ENCODE results near the gene PLEKHA5.
"Not testable (repeated sequence)": the region's sequence is repeated elsewhere in the genome, so short reads cannot be mapped to it uniquely, and the experiment has no call there.

Gene PLEKHA5

DNA sequence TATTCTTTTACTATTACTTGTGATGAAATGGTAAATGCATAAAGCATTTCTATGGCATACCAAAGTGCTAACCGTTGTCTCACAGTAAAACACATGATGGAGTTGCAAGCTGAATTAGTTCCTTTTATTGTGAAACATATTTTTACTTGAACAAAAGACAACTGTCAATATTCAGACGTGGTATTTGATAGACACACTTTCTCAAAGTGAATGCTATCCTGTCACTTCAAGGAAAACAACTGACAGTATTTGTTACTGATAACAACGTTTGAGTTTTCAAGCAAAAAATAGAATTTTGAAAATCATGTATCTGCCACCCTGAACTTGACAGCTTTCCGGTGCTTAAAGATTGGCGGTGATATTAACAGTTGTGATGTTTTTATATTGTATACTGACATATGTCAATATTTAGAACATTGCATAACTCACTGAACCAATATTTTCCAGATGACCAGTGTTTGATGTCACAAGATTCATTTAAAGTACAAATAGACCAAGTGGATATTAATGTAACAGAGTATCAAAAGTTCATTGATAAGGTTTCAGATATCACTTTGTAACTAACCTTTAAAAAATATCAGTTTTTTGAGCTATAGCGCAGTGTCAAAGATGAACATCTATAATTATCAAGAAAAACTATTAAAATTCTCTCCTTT is 156.4 kb downstream of the PLEKHA5 start:
- no peak for DNase-seq

DNA sequence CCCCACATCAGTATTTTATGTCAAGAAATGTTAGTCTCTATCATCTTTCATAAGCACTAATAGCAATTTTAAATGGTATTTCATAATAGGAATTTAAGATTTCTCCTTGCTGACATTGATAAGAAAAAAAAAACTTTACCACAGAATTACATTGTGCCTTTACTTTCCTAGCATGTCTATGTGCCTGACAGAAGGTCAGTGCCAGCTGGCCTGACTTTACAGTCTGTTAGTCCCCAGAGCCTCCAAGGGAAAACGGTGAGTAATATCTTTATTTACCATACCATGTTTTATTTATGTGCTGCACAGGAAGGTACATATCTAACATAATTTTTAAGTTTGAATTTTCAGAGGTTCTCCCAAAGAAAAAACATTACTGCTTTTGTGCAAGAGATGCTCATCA is 157.8 kb downstream of the PLEKHA5 start:
- no peak for DNase-seq

DNA sequence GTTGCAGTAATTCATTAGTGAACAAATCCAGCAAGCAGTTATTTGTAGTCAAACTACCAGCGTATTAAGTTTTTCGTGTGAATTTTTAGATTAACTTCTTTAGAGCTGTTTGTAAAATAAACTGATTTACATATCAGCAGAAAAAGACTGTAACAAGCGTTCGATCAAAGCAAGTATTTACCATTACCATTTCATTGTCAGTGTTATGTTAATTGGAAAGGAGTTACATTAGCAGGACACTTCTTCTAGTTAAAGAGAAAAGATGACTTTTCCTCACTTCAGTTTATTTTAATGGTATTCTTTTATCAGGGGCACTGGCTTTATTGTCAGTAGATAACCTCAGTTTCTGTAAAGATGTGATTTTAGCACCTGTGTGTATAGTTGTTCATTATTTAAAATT is 158.6 kb downstream of the PLEKHA5 start:
- no peak for DNase-seq

DNA sequence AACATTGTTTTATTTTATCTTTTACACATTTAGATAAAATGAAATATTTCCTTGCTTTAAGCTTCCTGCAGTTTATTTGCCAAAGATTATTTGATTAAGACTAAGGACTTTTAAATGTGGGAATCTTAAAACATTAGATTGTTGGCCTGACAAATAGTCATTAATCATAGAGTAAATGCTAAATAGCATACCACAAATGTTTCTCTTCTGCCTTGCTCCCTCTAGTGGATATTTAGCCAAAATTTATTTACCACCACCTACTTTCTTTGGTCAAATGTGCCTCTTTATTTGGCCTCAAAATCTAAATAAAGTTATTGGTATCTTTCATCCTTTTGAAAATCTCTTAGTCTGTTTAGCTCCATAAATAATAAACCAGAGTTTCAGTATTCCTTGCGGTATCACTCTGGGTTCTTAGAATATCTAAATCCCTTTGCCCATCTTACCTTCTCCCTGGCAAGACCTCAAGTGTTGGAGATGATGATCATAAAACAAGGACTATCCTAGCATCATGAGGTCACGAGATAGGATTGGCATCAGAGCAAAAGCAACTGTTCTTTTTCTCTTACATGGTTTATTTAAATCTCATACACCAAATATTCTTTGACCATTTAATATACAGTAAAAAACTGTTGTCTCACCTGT is 159.2 kb downstream of the PLEKHA5 start:
- no peak for DNase-seq

DNA sequence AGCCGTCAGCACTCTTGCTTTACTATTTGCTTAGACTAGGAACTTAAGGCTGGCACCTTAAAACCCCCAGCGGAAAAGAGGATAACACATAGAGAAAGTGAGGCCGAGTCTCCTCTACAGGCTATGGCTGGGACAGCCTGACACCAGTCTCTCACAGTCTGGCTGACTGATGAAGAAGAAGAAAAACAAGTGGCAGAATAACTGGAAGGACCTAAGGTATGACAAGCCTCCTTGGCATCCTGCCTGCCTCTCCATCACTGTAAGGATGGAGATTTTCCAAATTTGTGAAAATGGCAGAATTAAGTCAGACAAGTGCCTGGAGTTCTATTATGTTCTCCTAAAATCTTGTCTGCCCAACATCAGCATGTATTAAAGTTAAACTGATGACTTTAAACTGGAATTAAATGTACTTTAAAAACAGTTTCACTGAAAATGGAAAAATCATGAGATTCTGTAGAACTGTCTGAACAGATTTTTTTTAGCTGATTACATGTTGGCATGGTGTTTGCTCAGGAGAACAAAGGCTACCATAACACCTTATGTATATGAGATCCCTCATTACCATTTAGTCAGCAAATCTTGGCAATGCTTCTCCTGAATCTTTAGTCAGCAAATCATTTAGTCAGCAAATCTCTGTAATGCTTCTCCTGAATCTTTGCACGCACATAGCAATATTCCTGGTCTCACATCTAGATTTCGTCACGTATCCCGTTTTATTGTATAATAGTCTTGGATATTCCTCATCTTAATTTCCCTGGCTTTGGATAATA is 169.5 kb downstream of the PLEKHA5 start:
- DNase-seq = no peak

DNA sequence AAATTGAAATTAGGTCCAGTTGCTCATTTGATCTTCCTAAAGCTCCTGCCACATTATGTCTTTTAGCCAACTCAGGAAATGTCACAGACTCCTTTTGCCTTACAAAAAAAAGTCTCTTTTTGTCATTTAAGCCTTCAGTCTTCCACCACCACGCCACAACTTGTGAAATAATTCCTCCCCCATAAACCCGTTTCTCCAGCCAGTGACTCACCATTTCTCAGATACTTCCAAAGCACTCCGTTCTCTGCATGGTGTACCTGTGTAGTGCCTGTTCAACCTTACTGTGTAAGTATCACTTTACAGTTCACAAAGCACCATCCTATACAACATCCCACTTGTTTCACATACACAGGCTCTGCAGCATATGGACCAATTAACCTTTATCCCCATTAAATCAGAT is 170.2 kb downstream of the PLEKHA5 start:
- peak; percentile 86 for DNase-seq

DNA sequence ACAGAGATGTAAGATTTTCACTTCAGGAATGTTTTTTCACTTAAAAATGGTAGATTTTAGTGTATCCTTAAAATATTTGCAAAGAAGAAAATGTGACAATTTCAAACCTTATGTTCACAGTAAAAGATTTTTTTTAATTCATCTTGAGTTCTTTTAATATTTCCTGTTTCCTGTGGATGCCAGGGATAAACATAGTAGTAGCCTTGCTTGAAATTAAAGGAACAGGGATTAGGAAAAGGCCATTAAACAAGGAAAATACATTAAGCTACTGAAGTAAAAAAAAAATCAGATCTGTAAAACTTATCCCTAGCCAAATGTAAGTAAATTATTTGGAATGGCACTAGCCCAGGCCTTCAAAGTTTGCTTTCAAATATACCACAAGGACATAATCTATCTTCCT is 171.7 kb downstream of the PLEKHA5 start:
- DNase-seq = no peak

DNA sequence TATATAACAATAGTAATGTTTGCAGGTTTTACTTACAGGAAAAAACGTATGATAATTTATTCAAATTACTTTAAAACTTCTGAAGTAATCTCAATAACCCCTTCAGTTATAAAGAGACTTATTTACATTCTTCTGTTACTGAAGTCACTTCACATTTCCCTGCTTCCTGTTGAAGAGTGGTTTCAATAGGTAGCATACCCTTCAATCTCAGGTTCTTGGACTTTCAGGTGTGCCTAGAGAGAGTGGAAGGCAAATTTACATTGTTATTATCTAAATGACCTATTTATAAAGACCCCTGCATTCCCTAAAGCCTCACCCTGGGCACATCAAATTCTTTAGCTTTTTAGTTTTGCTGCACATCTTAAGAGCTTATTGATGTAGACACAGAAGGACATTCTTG is 172.2 kb downstream of the PLEKHA5 start:
- DNase-seq = no peak

DNA sequence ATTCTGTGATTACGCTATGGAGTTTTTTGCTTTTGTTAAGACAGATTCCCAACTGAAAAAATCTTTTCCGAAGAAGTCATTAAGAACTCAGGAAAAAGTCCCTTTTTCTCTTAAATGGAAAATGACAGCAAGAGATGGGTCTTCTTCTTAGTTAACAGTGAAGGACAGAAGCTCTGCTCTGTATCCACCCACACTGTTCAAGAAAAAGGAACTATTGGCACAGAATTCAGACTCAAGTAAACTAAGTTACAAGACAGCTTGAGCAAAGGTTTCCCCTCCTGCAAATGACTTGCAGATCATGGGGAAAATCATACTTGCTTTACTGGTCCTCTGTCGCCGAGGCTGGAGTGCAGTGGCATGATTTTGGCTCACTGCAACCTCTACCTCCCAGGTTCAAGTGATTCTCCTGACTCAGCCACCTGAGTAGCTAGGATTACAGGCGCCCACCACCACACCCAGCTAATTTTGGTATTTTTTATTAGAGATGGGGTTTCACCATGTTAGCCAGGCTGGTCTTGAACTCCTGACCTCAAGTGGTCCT is 172.6 kb downstream of the PLEKHA5 start:
- no peak for DNase-seq

DNA sequence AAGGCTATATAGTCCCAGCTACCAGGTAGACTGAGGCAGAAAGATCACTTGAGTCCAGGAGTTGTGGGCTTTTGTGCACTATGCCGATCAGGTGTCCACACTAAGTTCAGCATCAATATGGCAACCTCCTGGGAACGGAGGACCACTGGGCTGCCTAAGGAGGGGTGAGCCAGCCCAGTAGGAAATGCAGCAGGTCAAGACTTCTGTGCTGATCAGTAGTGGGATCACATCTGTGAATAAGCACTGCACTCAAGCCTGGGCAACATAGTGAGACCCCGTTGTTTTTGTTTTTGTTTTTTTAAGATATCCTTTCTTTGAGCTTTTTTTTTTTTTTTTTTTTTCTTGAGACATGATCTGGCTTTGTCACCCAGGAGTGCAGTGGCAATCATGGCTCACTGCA is 174.0 kb downstream of the PLEKHA5 start:
- DNase-seq = no peak

DNA sequence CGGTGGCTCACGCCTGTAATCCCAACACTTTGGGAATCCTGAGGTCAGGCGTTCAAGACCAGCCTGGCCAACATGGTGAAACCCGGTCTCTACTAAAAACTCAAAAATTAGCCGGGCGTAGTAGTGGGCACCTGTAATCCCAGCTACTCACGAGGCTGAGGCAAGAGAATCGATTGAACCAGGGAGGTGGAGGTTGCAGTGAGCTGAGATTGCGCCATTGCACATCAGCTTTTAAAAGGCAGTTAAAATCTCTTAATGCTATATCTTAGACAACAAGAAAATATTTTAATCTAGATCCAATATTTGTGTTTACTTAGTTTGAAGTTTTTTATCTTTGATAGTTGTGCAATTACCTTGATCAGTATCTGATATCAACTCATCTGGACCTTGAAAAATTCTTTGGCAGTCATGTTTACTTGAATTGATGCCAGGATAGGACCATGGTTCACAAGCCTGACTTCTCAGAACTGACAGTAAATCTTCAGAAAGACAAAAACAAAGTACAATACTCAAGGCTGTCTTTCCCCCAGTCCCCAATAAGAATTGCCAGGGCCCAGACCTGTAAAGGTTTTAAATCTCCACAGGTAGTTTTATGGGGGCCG is 174.7 kb downstream of the PLEKHA5 start:
- DNase-seq = no peak

DNA sequence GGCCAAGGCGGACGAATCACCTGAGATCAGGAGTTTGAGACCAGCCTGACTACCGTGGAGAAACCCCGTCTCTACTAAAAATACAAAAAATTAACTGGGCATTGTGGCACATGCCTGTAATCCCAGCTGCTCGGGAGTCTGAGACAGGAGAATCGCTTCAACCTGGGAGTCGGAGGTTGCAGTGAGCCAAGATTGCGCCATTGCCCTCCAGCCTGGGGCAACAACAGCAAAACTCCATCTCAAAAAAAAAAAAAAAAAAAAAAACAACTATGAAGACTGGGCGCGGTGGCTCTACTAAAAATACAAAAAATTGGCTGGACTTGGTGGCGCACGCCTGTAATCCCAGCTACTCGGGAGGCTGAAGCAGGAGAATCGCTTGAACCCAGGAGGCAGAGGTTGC is 176.1 kb downstream of the PLEKHA5 start:
- DNase-seq = not testable (repeated sequence)

DNA sequence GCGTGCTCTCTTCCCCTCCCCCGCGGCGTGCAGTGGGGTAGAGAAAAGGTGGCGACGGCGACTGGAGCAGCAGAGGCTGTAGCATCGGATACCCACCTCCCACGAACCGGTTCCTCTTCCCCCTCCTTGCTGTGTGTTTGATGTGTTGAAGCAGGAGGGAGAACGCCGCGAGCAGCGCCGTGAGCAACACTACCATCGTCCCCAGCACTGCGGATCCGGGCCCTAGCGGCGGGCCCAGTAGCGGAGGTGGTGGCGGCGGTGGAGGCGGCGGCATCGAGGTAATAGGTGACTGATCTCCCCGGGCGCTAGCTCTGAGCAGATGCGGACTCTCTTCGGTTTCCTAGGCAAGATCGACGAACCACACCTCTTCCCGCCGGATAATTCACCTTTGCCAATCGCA is 176.8 kb downstream of the PLEKHA5 start:
- no peak for DNase-seq

DNA sequence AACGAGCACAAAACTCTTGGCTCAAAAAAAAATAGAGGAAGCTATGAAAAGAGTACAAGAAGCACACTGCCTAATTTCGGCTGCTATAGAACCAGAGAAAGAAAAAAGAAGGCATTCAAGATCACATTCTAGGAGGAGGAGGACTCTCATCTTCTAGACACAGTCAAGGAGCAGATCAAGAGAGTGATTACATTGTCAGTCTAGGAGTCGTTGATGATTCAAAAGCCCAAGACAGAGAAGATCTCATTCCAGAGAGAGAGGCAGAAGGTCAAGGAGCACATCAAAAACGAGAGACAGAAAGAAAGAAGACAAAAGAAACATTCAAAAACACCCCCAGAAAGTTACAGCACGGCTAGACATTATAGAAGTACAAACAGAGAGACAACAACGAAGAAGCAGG is 177.9 kb downstream of the PLEKHA5 start:
- no peak for DNase-seq

DNA sequence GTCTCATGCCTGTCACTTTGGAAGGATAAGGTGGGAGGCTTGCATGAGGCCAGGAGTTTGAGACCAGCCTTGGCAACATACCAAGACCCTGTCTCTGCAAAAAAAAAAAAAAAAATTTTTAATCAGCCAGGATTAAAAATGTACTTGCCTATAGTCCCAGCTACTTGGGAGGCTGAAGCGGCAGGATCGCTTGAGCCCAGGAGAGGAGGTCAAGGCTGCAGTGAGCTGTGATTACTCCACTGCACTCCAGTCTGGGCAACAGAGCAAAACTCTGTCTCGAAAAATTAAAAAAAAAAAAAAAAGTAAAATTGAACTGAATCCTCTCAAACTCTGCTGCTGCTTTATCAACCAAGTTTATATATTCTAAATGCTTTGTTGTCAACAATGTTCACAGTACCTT is 181.6 kb downstream of the PLEKHA5 start:
- DNase-seq = no peak

DNA sequence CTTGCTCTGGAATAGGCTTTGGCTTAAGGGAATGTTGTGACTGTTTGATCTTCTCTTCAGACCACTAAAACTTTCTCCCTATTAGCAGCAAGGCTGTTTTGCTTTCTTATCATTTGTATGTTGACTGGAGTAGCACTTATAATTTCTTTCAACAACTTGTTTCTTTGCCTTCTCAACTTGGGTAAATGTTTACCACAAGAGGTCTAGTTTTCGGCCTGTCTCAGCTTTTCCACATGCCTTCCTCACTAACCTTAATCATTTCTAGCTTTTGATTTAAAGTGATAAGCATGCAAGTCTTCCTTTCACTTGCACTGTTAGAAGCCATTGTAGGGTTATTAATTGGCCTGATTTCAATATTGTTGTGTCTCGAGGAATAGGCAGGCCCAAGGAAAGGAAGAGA is 183.1 kb downstream of the PLEKHA5 start:
- DNase-seq = no peak

DNA sequence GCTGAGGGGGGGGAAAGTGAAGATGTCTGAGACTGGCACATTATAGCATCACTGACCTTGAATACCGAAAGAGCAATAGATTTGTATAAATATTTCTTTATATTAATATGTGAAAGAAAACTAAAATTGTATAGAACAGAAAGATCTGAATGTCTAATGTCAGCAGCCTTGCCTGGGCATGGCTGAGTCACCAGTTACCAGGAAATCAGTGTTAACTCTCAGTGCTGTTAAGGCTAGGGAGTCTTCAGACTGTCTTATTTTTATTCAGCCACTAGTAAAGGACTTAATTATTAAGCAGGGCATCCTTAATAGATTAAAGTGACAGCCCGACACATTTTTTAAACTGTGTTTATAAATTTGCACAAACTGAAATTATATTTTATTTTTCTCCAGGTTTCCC is 186.9 kb downstream of the PLEKHA5 start:
- no peak for DNase-seq

DNA sequence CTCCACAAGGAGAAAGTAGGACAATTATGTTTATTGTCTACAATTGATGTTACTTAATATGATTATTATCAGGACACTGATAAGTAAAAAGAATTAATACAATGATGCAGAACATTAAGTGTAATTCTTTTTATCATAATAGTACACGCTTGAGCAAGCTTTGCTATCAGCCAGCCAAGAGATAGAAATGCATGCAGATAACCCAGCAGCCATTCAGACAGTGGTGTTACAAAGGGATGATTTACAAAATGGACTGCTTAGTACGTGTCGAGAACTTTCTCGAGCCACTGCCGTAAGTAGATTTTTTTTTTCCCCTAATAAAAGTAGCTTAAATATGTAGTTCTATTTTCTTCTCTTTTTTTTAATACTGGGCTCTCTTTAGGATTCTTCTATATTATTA is 192.8 kb downstream of the PLEKHA5 start:
- no peak for DNase-seq

DNA sequence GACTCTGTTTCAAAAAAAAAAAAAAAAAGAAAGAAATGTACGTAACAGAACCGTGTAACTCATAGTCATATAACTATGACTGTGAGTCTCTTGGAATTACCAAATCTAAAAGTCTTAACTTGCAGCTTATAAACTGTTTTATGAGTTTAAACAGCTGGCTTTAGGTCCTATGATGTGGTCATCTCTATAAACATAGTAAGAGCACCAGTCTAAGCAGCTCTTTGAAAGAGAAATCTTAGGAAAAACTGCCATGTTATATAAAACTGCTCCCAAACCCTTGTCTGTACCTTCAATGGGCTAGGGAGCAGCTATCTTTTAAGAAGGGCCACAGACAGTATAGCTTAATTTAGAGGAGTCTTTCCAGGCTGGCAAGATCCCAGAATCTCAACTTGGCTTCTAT is 194.3 kb downstream of the PLEKHA5 start:
- no peak for DNase-seq

DNA sequence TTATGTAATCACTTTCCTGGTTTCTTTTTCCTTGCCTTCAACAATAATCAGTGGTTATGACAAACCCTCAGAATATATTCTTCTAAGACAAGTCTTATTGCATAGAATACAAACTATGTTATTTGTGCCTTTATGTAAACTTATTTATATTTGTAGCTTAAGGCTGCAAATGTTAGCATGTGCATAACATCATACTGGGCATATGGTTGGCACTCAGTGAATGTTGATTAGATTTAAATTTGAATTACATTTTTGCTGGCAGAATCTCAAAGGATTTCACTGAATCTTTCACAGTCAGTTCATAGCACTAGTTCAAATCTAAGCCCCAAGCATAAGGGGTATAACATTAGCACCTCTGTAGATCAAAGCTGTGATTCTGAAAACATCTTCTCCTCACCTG is 196.6 kb downstream of the PLEKHA5 start:
- no peak for DNase-seq

DNA sequence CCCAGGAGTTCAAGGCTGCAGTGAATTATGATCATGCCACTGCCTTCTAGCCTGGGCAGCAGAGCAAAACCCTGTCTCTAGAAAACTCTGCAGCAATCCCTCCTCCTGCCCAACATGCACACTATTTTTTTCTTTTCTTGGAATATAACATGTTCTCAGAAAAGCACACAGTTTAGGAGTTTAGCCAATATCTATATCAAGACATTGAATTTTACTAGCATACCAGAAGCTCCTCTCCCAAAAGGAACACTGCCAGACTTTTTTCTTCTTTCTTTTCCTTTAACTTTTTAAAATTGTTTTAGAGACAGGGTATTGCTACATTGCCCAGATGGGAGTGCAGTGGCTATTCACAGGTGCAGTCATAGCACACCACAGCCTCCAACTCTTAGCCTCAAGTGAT is 202.7 kb downstream of the PLEKHA5 start:
- no peak for DNase-seq

DNA sequence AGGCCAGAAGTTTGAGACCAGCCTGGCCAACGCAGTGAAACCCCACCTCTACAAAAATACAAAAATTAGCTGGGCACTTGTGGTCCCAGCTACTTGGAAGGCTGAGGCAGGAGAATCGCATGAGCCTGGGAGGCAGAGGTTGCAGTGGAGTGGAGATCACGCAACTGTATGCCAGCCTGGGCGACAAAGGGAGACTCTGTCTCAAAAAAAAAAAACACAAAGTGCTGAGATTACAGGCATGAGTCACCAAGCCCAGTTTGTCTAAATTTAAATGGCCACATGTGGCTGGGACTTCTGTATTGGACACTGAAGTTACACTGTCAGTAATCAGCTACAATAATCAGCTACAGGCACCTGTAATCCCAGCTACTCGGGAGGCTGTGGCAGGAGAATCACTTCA is 208.9 kb downstream of the PLEKHA5 start:
- DNase-seq = no peak

DNA sequence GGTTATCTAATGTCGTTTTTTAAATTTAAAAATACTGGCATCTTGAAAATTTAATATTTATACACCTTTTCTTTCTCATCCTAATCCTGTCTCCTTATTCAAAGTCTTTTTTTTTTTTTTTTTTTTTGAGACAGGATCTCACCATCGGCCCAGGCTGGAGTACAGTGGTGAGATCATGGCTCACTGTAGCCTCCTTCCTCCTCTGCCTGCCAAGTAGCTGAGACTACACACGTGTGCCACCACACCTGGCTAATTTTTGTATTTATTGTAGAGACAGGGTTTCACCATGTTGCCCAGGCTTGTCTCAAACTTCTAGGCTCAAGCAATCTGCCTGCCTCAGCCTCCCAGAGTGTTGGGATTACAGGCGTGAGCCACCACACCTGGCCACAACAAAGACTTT is 221.3 kb downstream of the PLEKHA5 start:
- DNase-seq = not testable (repeated sequence)

DNA sequence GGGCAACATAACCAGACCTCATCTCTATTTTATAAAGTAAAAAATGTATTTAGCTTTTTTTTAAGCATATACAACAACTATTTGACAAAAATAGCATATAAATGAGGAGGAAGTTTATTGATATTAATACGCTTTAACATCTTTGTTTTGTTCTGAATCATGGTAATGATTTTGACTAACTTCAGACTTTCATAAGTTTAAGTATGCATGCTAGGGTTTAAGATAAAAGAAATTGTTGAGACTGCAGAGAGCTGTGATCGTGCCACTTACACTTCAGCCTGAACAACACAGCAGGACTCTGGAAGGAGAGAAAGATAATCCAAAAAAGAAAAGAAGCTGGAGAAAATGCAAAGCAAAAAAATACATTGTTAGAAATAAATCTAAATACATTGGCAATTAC is 221.8 kb downstream of the PLEKHA5 start:
- DNase-seq = no peak
